H1 (cell line): ENCODE data around the gene OR2T27. TPM values are rescaled to one million over a fixed set of nuclear protein-coding genes. Genes with fewer than 3 reads are reported as not detected.

Experiments used
- CTCF ChIA-PET: fragments of 300-600 bp; sonication (Branson Sonifier 250); formaldehyde crosslinking; loops from one replicate; lab custom pipeline; 2021; ENCODE audit not compliant: partially characterized antibody; lab: Charles Lee
- POLR2A ChIA-PET: fragments of 300-600 bp; sonication (Branson Sonifier 250); formaldehyde crosslinking; loops from one replicate; lab custom pipeline; 2021; ENCODE audit warnings: inconsistent platforms; ENCODE audit not compliant: partially characterized antibody; lab: Charles Lee
- DNase-seq, 2 experiments: peaks; one replicate each; pipeline versions ENCODE4 v3.0.0 to v3.0.0-alpha.2; 2010 to 2022; ENCODE audit warnings: low spot score in 2 of 2, low read depth in 1 of 2, mixed read lengths in 1 of 2
- FAIRE-seq: peaks from 2 replicates; lab custom pipeline; 2011; peaks lifted over from hg19 to GRCh38; lab: Jason Lieb, UNC
- H2AFZ ChIP-seq: 2 replicates; pipeline ENCODE4 v1.8.1; 2012; ENCODE audit warnings: low read length, inconsistent platforms
- H2AK5ac ChIP-seq: 2 replicates; pipeline ENCODE4 v1.6.1; 2013; ENCODE audit warnings: low read depth, low read length
- H2BK120ac ChIP-seq: replicated peaks from 2 replicates; pipeline ENCODE3; 2013; ENCODE audit warnings: low read depth, low read length, inconsistent platforms
- H2BK12ac ChIP-seq: 2 replicates; pipeline ENCODE4 v1.6.1; 2013; ENCODE audit warnings: low read depth, low read length
- H2BK15ac ChIP-seq: 2 replicates; pipeline ENCODE4 v1.6.1; 2013; ENCODE audit warnings: low read length
- H2BK20ac ChIP-seq: 2 replicates; pipeline ENCODE4 v1.6.1; 2013; ENCODE audit warnings: low read length
- H2BK5ac ChIP-seq: 2 replicates; pipeline ENCODE4 v1.6.1; 2013; ENCODE audit warnings: low read depth, low read length
- H3K14ac ChIP-seq: 2 replicates; pipeline ENCODE4 v1.6.1; 2013; ENCODE audit warnings: inconsistent platforms; ENCODE audit not compliant: insufficient read length
- H3K18ac ChIP-seq: 2 replicates; pipeline ENCODE4 v1.6.1; 2013; ENCODE audit warnings: low read length; ENCODE audit errors: extremely low read depth
- H3K23ac ChIP-seq: 2 replicates; pipeline ENCODE4 v1.6.1; 2013; ENCODE audit warnings: inconsistent platforms; ENCODE audit not compliant: insufficient read length
- H3K23me2 ChIP-seq: 2 replicates; pipeline ENCODE4 v1.6.1; 2013; ENCODE audit warnings: low read depth, low read length
- H3K27ac ChIP-seq: 2 replicates; pipeline ENCODE4 v1.6.1; 2011; ENCODE audit warnings: low read depth, low read length, inconsistent platforms
- H3K27me3 ChIP-seq, 4 experiments: replicated peaks in 1 of 4; 1 replicate in 1 of 4; 2 replicates in 3 of 4; pipeline versions ENCODE4 v1.6.1 to v1.8.1; 2011 to 2013; ENCODE audit warnings: low read length in 3 of 4, mild to moderate bottlenecking in 3 of 4, inconsistent platforms in 2 of 4, mixed read lengths in 2 of 4, moderate library complexity in 1 of 4; ENCODE audit not compliant: control insufficient read depth in 3 of 4, insufficient read depth in 3 of 4; ENCODE audit errors: extremely low read depth in 1 of 4
- H3K36me3 ChIP-seq, 4 experiments: 2 replicates each; pipeline versions ENCODE4 v1.6.1 to v1.8.1; 2011 to 2013; ENCODE audit warnings: mild to moderate bottlenecking in 4 of 4, low read length in 3 of 4, moderate library complexity in 2 of 4, control low read depth in 1 of 4, inconsistent platforms in 1 of 4; ENCODE audit not compliant: insufficient read depth in 4 of 4, control insufficient read depth in 2 of 4
- H3K4ac ChIP-seq: replicated peaks from 2 replicates; pipeline ENCODE3; 2013; ENCODE audit warnings: low read length, low read depth, mixed read lengths, inconsistent platforms; ENCODE audit not compliant: insufficient read length
- H3K4me1 ChIP-seq, 4 experiments: replicated peaks in 1 of 4; 1 replicate in 1 of 4; 2 replicates in 3 of 4; pipeline versions ENCODE4 v1.6.1 to v1.8.1; 2011 to 2013; ENCODE audit warnings: low read length in 3 of 4, inconsistent platforms in 2 of 4, mixed read lengths in 1 of 4; ENCODE audit not compliant: insufficient read depth in 4 of 4, control insufficient read depth in 3 of 4
- H3K4me2 ChIP-seq, 2 experiments: 2 replicates each; pipeline versions ENCODE4 v1.6.1 to v1.8.1; 2011 to 2013; ENCODE audit warnings: low read depth in 2 of 2, low read length in 2 of 2, control low read depth in 1 of 2, inconsistent platforms in 1 of 2, mild to moderate bottlenecking in 1 of 2; ENCODE audit not compliant: insufficient read depth in 1 of 2
- H3K4me3 ChIP-seq, 4 experiments: fragments of 200-600, 300-600 bp in 1 of 4; sonication (generic), shearing (Covaris generic), sonication (Bioruptor Twin) in 1 of 4; 2 replicates each; pipeline versions ENCODE4 v1.5.1 to v1.8.1; 2011 to 2016; ENCODE audit warnings: low read length in 4 of 4, low read depth in 3 of 4, control low read depth in 2 of 4, inconsistent platforms in 2 of 4, mild to moderate bottlenecking in 2 of 4, mixed read lengths in 1 of 4, moderate library complexity in 1 of 4; ENCODE audit not compliant: insufficient read depth in 2 of 4; ENCODE audit errors: extremely low read depth in 1 of 4
- H3K56ac ChIP-seq: replicated peaks from 2 replicates; pipeline ENCODE3; 2013; ENCODE audit warnings: low read depth, mild to moderate bottlenecking, mixed read lengths, low read length, inconsistent platforms; ENCODE audit not compliant: insufficient read length
- H3K79me1 ChIP-seq: 2 replicates; pipeline ENCODE4 v1.6.1; 2013; ENCODE audit warnings: low read depth, low read length, control low read depth
- H3K79me2 ChIP-seq, 2 experiments: 2 replicates each; pipeline versions ENCODE4 v1.6.1 to v1.8.1; 2012 to 2013; ENCODE audit warnings: low read length in 2 of 2, mild to moderate bottlenecking in 2 of 2, inconsistent platforms in 1 of 2; ENCODE audit not compliant: insufficient read depth in 2 of 2, control insufficient read depth in 1 of 2
- H3K9ac ChIP-seq, 4 experiments: replicated peaks in 1 of 4; 1 replicate in 1 of 4; 2 replicates in 3 of 4; pipeline versions ENCODE4 v1.6.1 to v1.8.1; 2011 to 2013; ENCODE audit warnings: low read depth in 3 of 4, low read length in 3 of 4, control low read depth in 2 of 4, mild to moderate bottlenecking in 2 of 4, moderate library complexity in 2 of 4, inconsistent platforms in 1 of 4; ENCODE audit errors: extremely low read depth in 1 of 4
- H3K9me3 ChIP-seq, 2 experiments: 2 replicates each; pipeline versions ENCODE4 v1.6.1 to v1.8.1; 2012 to 2013; ENCODE audit warnings: mild to moderate bottlenecking in 2 of 2, moderate library complexity in 2 of 2, control low read depth in 1 of 2, inconsistent platforms in 1 of 2, low read depth in 1 of 2, low read length in 1 of 2, mixed read lengths in 1 of 2; ENCODE audit not compliant: insufficient read depth in 2 of 2
- H4K20me1 ChIP-seq, 2 experiments: replicated peaks in 1 of 2; 2 replicates each; pipeline versions ENCODE3 to v1.8.1; 2011 to 2013; ENCODE audit warnings: inconsistent platforms in 2 of 2, low read length in 2 of 2, mild to moderate bottlenecking in 1 of 2; ENCODE audit not compliant: insufficient read depth in 2 of 2, control insufficient read depth in 1 of 2
- H4K5ac ChIP-seq: 2 replicates; pipeline ENCODE4 v1.6.1; 2013; ENCODE audit warnings: low read length, low read depth, mixed read lengths, inconsistent platforms; ENCODE audit not compliant: insufficient read length
- H4K8ac ChIP-seq: 2 replicates; pipeline ENCODE4 v1.8.0; 2013; ENCODE audit warnings: mild to moderate bottlenecking, moderate library complexity, low read length, inconsistent platforms; ENCODE audit not compliant: insufficient read depth; ENCODE audit errors: extremely low read depth
- H4K91ac ChIP-seq: replicated peaks from 2 replicates; pipeline ENCODE3; 2013; ENCODE audit warnings: low read length, mixed read lengths, inconsistent platforms; ENCODE audit not compliant: insufficient read length
- CREB1 ChIP-seq: IDR thresholded peaks from 2 replicates; pipeline ENCODE4 v1.6.1; 2012; ENCODE audit warnings: inconsistent platforms
- RAD21 ChIP-seq, 2 experiments: IDR thresholded peaks in 1 of 2; conservative IDR thresholded peaks in 1 of 2; 2 replicates each; pipeline ENCODE4 v1.6.1; 2011; ENCODE audit warnings: low read depth in 2 of 2, low read length in 2 of 2, improper control_type of control experiment in 1 of 2, inconsistent platforms in 1 of 2, mild to moderate bottlenecking in 1 of 2, moderate library complexity in 1 of 2
- WGBS, 2 experiments: shearing (Covaris generic) in 1 of 2; methylation state at CpG; one replicate each; pipeline versions ENCODE4 v1.1.6 to v1.1.7; 2013 to 2015; ENCODE audit warnings: low lambda C conversion rate in 2 of 2, mixed read lengths in 2 of 2, inconsistent platforms in 1 of 2, low coverage in 1 of 2, missing lambda C conversion rate in 1 of 2; ENCODE audit not compliant: insufficient replicate concordance in 2 of 2, insufficient coverage in 1 of 2, insufficient read length in 1 of 2; ENCODE audit errors: extremely low coverage in 1 of 2, missing lambda C conversion rate in 1 of 2; 5-methylcytosine and 5-hydroxymethylcytosine counted together
- polyA plus RNA-seq, 7 experiments: library from polyadenylated mRNA; depleted of rRNA in 3 of 7; stranded (reverse) in 5 of 7; unstranded in 2 of 7; fragments of >200 nt in 5 of 7; fragments of 200-250 nt in 2 of 7; gene quantifications; 1 replicate in 5 of 7; 2 replicates in 1 of 7; 4 replicates in 1 of 7; pipeline versions ENCODE4 v1.2.1 to v1.2.3, GENCODE V29; 2011 to 2013; ENCODE audit warnings: missing spikeins in 2 of 7, mixed read lengths in 2 of 7
- total RNA-seq: library from RNA; stranded (reverse); fragmentation: NEBNext Ultra II Directional; extraction: Animal tissue kit (Norgen Biotek cat#: 25700); gene quantifications from 2 replicates; pipeline ENCODE4 v1.2.1, GENCODE V29; 2021

OR2T27 gene
- total and polyA plus RNA-seq, 2 of the 8 experiments (the other 6 are each of a cell fraction or from before 2014, with no cell fraction given), result not detected

DNA sequence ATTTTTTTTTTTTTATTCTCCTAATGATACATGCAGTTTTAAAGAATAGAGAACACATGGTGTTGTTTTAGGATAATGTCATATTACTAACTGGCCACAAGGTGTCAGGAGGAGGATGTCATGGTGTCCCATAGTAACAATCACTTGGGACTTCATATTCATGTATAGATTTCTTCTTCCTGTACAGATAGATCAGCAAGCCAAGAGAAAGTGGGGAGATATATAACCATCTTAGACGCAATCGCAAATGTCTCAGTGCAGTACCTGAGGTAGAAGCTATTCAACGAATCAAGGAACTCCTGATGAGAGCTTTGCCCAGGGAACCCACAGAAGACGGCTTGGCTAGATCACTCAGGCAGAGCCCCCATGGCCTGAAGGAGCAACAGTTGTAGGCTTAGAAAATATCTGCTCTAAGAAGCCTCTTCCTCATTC, 32.7 kb downstream of the OR2T27 start:
- WGBS, 2 experiments, result 84% methylated on average over 4 of the region's 4 CpGs; no CpG with 5 or more reads in 1 of the 2 experiments
- Histone ChIP-seq H4K91ac (no peak overlapping the region), H2BK120ac (no peak overlapping the region), H3K79me1 (no peaks in the 10 kb centered on the region), H2BK12ac (no peak overlapping the region), H3K36me3 (no peaks in the 10 kb centered on the region), H3K56ac (no peak overlapping the region), H3K79me2 (no peaks in the 10 kb centered on the region), H3K4ac (no peak overlapping the region), H2BK5ac (no peak overlapping the region), H3K9ac (no peak overlapping the region), H3K14ac (no peak overlapping the region), H3K4me1 (no peaks in the 10 kb centered on the region), H2AFZ (no peak overlapping the region), H2BK20ac (no peak overlapping the region), H4K20me1 (no peaks in the 10 kb centered on the region), H3K18ac (no peak overlapping the region), H3K4me2 (no peak overlapping the region), H3K27ac (no peak overlapping the region), H2AK5ac (no peak overlapping the region), H2BK15ac (no peak overlapping the region), H3K9me3 (peaks cover 61 to 87% of the 10 kb centered on the region in 2 experiments), H4K5ac (no peak overlapping the region), H3K27me3 (no peaks in the 10 kb centered on the region), H3K23me2 (no peaks in the 10 kb centered on the region), H4K8ac (no peak overlapping the region), H3K23ac (no peak overlapping the region), H3K4me3 (no peak overlapping the region)
- FAIRE-seq (no peak), DNase-seq (no peak)
- TF ChIP-seq CREB1 (no peak), RAD21 (IDR thresholded peaks at IDR 0.05 in 1 of 2, conservative IDR thresholded peaks at IDR 0.05 in 1 of 2; ENCODE audit: low read depth in 2 of 2, low read length in 2 of 2) (peak; percentile 23 to 28)
- ChIA-PET POLR2A (no interaction called here), CTCF (interaction anchor here (0.8 to 1.7 kb wide), 3 partner anchors 9 to 182 kb away, joined by 4 to 5 read pairs (median 4); no protein-coding TSS in a partner anchor)
